GM21515 (cell line): ENCODE data around the gene NRXN3.

Experiments
- ATAC-seq: cut with Tn5 transposase; IDR thresholded peaks from one replicate; pipeline ENCODE4 v1.9.1; 2021; ENCODE audit not compliant: unreplicated experiment

NRXN3 gene

DNA sequence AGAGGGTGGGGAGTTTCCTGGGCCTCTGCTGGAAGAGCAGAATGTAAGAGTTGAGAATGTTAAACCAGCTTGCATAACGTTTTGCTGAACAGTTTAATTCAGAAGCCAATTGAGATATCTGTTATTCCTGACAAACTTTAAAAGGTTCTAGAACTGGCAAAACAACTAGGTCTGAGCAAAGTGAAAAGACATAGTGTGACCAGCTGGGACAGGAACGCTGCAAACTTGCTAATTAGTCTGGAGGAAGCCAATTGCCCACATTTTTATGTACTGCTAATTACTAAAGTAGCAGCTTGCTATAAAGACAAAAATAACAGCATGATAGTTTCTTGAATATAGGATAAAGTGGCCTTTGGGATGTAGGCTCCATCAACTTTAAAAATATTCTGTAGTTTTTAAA lies 704.9 kb downstream of the NRXN3 start:
- ATAC-seq: no peak

DNA sequence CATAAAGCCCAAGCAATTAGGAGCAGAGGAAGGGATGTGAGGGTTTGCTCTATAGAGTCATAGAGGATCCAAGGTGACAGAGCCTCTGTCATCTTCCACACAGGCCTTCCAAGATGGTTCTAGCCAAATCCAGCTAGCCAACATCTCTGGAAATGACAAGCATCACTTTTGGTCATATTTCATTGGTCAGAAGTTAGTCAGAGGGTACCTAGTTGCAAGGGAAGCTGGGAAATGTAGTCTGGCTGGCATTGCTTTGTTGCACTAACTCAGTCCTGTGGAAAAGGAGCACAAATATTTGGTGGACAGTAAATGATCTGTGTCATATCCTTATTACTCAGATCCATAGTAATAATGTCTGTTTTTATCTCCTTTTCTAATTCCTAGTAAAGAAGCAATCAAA lies 715.7 kb downstream of the NRXN3 start:
- no peak for ATAC-seq

DNA sequence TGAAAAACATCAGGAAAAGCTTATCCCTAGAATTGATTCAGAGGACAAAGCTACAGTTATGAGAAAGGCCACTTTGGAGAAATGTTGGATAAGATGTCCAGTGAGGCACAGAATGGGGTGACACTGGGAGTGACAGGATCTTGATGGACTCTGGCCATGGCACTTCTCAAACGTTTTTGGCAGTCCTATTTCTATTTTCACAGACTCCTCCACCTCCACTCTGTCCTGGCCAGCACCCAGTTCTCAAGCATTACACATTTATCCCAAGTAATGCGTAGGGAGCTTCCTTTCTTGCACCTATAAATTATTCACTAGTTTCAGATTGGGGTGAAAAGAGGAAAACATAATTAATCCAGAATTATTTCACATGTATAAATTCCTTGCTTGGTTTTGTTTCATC lies 727.3 kb downstream of the NRXN3 start:
- ATAC-seq: no peak

DNA sequence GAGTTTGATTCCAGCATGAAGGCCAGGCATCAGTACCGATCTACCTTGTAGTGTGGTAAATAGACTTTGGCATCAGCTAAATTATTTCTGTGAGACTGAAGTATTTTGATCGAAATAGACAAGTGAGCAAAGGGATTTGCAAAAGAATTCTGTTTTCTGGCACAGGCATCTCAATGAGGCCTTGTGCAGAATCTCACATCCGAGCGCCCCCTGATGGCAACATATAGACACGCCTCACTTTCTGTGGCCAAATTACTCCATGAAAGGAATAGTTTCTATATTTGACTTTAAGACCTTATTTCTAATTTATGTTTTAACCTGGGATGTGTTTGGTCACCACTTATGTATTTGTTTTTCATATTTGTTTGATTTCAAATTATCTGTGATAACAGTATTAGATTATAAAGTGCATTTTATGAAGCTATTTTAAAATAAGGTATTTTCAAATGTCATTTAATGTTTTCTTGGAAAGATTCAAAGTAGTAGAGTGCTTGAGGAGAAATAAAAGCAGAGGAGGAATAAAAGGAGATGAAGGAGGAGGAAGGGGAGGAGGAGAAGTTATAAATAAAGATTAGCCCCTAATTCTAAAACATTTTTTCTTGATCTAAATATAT lies 731.9 kb downstream of the NRXN3 start:
- ATAC-seq: no peak

DNA sequence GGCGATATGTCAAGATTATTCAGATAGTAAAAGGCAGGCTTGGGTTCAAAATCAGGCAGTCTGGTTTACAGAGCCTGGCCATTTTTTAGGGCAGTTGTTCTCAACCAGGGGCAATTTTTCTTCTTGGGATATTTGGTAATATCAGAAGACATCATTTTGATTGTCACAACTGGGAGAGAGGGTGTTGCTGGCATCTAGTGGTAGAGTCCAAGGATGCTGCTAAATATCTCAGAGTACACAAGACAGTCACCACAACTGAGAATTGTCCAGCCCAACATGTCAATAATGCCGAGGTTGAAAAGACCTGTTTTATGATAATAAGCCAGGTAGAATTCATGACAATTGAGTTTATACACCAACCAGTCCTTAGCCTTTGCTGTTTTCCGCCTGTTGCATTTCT lies 733.9 kb downstream of the NRXN3 start:
- ATAC-seq: no peak

DNA sequence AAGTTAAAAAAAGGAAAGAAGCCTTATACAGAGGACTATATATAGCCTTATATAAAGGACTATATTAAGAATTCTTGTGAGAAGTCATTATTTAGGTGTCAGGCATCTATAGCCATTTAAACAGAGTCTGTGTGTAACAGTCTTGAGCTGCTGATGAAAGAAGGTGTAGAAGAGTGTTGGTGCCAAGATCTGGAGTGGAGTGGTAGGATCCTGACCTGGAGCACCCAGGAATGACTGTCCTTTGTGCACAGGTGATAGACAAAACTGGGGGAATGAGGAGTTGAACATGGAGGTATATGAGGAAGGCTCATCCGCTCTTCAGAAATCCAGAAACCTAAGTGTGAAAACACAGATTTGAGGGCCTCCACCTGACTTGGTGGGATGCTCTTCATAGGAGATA lies 747.3 kb downstream of the NRXN3 start:
- ATAC-seq: no peak

DNA sequence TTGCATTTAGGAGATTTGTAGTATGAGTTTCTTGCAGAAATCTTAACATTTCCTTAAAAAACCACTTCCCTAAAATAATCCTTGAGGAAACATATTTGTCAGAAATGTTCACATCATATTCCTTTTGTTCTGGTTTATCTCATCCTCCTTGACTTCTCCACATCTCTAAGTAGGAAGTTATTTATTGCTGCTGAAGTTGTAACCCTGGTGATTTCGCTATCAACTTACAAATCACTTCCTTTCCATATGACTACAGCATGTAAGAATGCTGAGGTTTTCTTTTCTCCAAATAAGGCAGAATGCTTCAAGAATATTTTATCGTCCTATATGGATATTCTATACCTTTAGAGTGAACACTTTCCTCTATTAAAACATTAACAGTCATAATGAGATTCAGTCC lies 751.7 kb downstream of the NRXN3 start:
- no peak for ATAC-seq

DNA sequence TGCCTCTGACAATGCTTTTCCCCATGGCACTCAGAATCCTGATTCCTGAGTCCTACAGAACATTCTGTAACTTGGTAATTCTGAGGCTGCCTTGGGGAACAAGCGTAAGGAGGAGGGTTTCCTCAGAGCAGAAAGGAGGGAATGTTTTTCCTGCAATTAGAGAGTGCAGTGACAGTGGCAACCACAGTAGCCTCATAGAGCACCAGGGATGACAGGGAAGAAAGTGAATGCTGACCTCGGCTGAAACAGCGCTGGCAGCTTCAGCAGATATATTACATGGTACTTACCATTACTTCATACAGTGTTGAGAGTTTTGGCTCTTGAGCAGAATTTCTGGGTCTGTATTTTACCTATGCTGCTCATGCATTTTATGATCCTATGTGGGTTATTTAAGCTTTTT lies 757.1 kb downstream of the NRXN3 start:
- no peak for ATAC-seq

DNA sequence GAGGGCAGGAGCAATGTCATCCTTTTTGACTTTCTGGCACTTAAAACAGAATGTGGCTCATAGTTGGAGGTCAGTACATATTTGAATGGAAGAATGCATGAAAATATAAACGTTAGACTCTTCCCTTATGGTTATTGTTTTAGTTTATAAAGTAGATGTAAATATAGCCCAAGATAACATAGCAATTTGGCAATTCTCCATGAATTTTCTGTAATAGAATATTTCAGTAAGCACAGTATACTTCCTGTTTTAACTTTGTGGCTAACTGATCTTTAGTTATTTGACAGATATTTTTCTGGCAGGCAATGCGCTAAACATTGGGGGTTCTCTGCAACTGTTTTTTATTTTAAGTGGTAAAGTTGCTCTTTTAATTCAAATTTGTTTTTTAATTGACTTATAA lies 763.0 kb downstream of the NRXN3 start:
- ATAC-seq: no peak

DNA sequence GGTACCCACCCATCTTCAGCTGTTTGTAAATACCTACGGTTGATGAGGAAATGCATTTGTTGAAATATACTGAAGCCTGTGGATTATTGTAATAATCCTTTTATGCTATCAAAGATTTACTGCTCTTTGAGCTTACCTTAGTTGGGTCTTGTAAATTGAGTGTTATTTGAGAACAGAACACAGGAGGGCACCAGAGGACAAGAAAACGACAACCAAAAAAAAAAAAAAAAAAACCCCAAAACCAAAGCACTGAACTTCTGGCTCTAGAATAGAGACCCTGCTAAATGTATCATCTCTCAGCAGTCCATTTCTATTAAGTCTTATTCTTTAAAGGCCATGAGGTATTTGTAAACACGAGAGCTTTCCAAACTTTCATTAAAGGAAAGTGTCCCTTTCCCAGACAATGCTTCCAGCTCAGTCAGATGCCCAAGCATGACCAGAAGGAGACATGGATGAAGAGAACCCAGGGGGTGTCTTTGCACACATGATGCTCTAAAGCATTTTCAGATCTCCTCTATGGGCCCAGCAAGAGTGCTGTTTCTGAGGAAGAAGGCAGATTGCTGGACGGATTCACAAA lies 763.9 kb downstream of the NRXN3 start:
- ATAC-seq: no peak

DNA sequence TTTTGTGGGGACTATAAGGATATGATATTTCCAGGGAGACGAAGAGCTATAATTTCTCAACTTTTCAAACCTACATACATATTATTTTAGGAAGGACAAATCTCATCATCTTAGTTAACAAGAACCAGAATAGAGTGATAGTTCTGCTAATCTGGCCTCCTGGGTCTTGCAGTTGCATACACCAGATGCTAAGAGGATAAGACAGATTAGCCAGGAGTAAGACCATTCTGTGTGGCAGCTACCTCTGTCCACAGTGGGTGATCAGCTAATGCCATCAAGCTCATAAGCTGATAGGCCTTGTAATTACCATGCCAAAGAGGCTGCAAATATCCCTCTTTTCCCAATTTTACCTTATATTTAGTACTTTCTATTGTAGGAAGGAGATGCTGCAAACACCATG lies 776.8 kb downstream of the NRXN3 start:
- ATAC-seq: no peak

DNA sequence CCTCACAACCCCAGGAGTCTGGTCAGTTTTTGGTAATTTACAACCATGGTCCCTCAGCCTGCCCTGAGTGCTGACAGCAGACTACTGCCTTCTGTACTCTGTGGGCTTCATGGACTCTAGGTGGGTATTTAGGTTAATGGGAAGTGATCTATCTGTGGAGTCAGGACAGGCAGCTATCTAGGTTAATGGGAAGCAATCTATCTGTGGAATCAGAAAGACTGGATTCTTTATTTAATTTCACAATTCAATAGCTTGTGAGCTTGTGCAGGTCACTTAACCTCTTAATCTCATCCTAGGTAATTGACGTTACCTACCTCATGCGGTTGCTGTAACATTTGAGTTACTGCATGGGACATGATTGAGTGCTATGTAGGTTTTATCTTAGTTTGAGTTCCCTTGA lies 777.5 kb downstream of the NRXN3 start:
- ATAC-seq: no peak

DNA sequence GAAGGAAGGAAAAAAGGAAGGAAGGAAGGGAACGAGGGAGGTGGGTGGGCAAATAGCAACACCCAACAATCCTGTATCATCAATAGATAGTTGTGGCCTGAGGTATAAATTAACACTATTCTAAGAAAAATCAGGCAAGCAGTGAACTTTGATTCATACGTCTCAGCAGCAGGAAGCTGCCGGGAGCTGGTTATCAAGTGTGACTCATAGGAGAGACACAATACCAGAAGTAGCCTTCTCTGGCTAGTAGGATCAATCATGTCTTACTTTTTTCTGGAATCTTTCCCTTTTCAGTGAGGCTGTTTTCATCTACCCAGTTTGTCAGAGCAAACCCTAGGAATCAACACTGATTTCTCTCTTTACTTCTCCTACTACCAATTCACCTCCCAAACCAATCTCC lies 780.5 kb downstream of the NRXN3 start:
- ATAC-seq: no peak

DNA sequence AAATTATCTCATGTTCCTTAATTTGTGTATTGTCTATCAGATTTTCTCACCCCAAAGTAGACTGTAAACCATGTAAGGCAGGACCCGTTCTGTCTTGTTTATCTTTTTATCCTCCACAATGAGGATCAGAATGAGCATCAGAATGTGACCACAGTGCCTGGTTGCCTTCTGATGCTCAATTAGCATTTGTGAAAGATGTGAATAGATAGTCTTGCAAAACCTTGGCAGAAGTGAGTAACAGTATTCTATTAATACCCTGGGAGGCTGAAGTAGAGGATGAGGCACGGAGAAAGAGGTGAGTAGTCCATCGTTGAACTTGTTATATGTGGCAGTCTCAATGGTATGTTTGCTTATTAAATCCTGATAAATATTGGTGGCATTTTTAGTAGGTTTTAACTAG lies 781.4 kb downstream of the NRXN3 start:
- no peak for ATAC-seq

DNA sequence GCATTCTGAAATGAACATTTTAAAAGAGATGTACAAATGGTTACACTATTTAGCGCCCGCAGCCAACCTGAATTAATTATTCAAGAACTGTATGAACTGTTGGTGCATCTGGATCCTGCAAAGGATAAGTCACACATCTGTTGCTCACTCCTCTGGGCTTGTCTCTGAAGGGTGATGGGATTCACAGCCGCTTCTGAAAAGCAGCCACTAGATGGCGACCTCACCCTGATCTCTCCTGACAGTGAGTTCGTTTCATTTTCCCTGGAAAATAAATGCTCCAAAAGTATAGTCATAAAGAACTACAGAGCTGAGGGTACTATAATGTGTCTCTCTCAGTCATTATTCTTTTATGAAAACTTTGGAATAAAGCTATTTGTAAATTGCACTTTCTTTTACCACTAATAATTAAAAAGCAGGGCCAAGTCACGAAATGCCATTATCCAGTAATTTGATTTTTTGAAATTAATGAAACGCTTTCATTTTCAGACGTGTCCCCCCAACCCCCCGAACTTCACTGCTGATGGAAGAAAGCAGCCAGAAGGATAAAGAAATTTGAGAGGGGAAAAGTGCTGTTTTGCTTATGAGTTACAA lies 789.6 kb downstream of the NRXN3 start:
- peak; percentile 85 for ATAC-seq

DNA sequence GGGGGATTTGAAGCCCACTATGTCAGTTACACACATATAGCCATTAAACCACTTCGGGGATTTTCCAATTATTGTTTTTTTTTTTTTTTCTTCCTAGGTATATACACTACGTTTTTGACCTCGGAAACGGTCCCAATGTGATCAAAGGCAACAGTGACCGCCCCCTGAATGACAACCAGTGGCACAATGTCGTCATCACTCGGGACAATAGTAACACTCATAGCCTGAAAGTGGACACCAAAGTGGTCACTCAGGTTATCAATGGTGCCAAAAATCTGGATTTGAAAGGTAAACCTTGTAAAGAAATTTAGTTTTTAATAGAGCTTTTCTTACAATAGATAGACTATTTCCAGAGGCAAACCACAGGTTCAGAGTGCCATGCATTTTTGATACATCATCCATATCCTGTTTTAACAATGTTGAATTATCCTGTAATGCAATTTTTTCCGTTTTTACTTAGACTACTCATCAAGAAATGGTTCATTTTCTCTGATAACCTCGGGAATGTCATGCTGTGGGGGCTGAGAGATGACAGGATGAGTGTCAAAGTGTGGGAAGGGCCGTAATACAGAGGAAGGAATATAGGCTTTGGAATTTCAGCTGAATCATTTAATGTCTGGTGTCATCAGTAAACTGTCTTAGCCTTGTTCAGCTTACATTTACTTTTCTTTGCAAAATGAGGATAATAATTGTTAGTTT lies 797.1 kb downstream of the NRXN3 start:
- ATAC-seq: no peak

DNA sequence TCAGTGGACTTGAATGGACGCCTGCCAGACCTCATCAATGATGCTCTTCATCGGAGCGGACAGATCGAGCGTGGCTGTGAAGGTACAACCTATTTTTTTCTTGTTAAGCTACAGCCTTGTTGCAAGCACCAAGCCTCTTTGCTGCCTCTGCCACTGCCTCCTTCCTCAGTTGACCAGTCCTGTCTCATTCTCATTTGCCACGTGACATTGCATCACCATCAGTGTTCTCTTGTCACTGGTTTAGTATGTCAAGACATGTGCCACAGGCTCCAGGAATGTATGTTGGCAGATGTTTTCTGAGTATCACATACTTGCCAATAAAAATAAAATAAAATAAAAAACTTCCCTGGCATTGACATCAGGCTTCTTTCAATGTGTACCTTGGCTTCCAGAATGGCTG lies 798.1 kb downstream of the NRXN3 start:
- ATAC-seq: no peak

DNA sequence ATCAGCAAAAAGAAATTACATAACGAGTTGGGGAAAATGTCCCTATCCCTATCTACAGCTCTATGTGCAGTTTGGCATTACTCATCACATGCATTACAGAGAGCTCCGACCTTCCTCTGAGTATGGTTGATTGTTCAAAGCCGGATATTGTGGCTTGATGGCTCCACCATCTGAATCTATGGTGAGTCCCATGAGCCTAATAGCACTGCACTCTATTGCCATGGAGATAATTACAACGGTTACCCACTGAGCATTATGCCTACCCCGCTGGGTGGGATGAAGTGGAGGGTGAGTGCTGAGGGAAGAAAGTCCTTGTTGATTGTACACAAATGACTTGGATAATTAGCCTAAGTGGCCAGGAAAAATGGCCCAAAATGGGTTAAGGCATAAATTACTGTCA lies 800.5 kb downstream of the NRXN3 start:
- ATAC-seq: no peak

DNA sequence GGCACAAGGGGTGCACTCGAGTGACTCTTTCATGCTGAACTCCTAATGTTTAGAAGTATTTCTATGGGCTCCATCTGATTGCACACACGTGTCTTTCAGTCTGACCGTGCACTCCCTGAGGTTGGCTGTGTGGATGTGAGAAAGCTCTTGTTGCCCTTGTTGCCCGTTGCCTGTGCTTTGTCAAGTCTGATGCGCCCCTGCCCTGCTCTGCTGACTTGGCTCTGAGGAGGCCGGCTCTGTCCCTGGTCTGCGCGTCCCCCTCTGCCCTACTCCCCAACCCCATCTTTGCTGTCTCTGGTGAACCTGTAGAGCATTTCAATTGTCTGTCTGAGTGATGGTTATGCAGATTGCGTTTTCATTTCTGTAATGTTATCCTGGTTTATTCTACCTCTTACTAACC lies 802.3 kb downstream of the NRXN3 start:
- no peak for ATAC-seq

DNA sequence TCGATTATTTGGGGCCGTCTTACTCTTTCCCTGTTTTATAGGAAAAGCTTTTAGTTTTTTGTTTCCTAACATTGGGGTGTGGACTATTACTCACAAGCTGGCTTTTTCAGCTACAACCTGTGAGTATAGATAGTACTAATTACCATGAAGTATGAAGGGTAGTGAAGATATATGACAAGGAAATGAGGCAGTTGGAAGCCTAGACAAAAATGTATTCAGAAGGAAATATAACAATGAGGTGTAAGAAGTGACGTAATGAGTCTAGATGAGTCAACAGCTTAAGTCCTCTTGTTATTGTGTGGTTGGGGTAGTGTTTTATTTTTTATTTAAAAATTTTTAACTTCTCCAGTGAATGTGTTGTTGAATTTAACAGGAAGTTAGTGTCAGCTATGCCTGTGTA lies 804.5 kb downstream of the NRXN3 start:
- ATAC-seq: no peak

DNA sequence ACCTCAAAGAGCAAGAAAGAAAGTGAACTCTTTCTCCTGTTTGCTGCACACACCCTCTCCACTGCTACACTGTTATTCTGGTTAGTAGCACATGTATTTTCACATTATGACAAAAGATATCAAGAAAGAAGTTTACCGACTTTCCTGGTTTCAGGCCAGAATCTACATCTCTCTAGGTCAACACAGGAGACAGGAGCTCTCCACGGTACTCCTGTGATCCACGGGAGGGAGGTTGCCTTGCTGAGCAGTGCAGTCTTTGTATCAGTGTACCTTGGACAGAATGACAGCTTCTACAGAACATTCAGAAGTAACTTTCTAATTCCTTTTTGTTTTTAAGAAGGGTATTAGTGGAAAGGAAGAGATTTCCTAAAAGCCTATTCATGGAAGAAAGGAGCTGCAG lies 805.6 kb downstream of the NRXN3 start:
- ATAC-seq: no peak

DNA sequence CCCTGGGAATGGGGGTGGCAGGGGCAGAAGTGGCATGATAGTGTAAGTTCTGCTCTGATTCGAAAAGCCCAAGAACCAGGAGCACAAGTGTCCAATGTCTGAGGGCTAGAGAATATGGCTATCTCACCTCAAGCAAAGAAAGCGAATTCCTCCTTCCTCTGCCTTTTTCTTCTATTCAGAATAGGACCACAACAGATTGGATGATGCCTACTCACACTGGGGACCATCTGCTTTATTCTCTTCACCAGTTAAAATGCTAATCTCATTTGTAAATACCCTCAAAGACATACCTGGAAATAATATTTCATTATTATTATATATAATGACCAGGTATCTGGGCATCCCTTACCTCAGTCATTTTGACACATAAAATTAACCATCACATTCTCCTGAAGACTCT lies 808.7 kb downstream of the NRXN3 start:
- no peak for ATAC-seq
